HL-60 (cell line): ENCODE measurements around the gene NFE2L2.

Experiments used
- CTCF ChIP-seq: IDR thresholded peaks from one replicate; pipeline ENCODE4 v1.5.1; 2011; ENCODE audit warnings: low read length, control low read depth, inconsistent platforms; ENCODE audit not compliant: insufficient read depth
- GABPA ChIP-seq: IDR thresholded peaks from 2 replicates; pipeline ENCODE4 v1.6.1; 2012; ENCODE audit warnings: low read depth
- POLR2AphosphoS5 ChIP-seq: IDR thresholded peaks from 2 replicates; pipeline ENCODE4 v1.6.1; 2012; ENCODE audit warnings: low read depth
- REST ChIP-seq: IDR thresholded peaks from 2 replicates; pipeline ENCODE4 v1.6.1; 2012; ENCODE audit warnings: low read depth; ENCODE audit not compliant: insufficient replicate concordance
- SPI1 ChIP-seq: IDR thresholded peaks from 2 replicates; pipeline ENCODE4 v1.6.1; 2012; ENCODE audit warnings: low read depth, mild to moderate bottlenecking, borderline replicate concordance

GRCh38 chr2:177258059-177258458 lies 6.5 kb downstream of the NFE2L2 start:
- TF ChIP-seq CTCF (no peak), REST (no peak), SPI1 (no peak), POLR2AphosphoS5 (no peak), GABPA (no peak)
